HT1080 (cell line): ENCODE data around the gene TP73. TPM values are rescaled to one million over a fixed set of nuclear protein-coding genes. Genes with fewer than 3 reads are reported as not detected.

ENCODE experiments used
- DNase-seq: peaks from one replicate; pipeline ENCODE4 v3.0.0-alpha.2; 2015; ENCODE audit warnings: low read depth
- total RNA-seq: library from RNA; depleted of rRNA; stranded (reverse); fragments of >200 nt; shearing (Covaris generic); gene quantifications from 2 replicates; pipeline ENCODE4 v1.2.3, GENCODE V29; 2014

TP73 gene
- total RNA-seq, 1 experiment from 2014 or later: not detected

GRCh38 chr1:3651026-3651929, 1.0 kb upstream of the TP73 start:
- no peak for DNase-seq

GRCh38 chr1:3652548-3653285, 401 bp downstream of the TP73 start:
- no peak for DNase-seq

GRCh38 chr1:3653286-3653618, 936 bp downstream of the TP73 start:
- no peak for DNase-seq

- DNase-seq: no peak
These were observed 2.4 kb downstream of the TP73 start for GRCh38 chr1:3654549-3655281.

- DNase-seq: no peak
These were observed 4.3 kb downstream of the TP73 start for GRCh38 chr1:3656450-3657095.

- no peak for DNase-seq
These were observed 4.8 kb downstream of the TP73 start for GRCh38 chr1:3657096-3657475.

- DNase-seq: no peak
These were observed 5.4 kb downstream of the TP73 start for GRCh38 chr1:3657578-3658230.

GRCh38 chr1:3658231-3658615, 5.9 kb downstream of the TP73 start:
- no peak for DNase-seq

GRCh38 chr1:3659093-3659492, 6.8 kb downstream of the TP73 start:
- DNase-seq: no peak

GRCh38 chr1:3660704-3661103, 8.4 kb downstream of the TP73 start:
- no peak for DNase-seq

GRCh38 chr1:3661631-3662030, 9.3 kb downstream of the TP73 start:
- DNase-seq: no peak

- no peak for DNase-seq
These were observed 9.9 kb downstream of the TP73 start for GRCh38 chr1:3662080-3662671.

GRCh38 chr1:3663999-3664699, 11.8 kb downstream of the TP73 start:
- no peak for DNase-seq

GRCh38 chr1:3664700-3665375, 12.5 kb downstream of the TP73 start:
- no peak for DNase-seq

GRCh38 chr1:3668148-3668547, 15.8 kb downstream of the TP73 start:
- DNase-seq: no peak

GRCh38 chr1:3668585-3669300, 16.4 kb downstream of the TP73 start:
- DNase-seq: no peak

GRCh38 chr1:3669421-3669821, 17.1 kb downstream of the TP73 start:
- no peak for DNase-seq

GRCh38 chr1:3669971-3670431, 17.7 kb downstream of the TP73 start:
- DNase-seq: no peak

GRCh38 chr1:3670823-3671265, 18.5 kb downstream of the TP73 start:
- no peak for DNase-seq
